GM19397 (cell line): ENCODE data around the gene MUS81.
"Not testable (repeated sequence)": the region's sequence is repeated elsewhere in the genome, so short reads cannot be mapped to it uniquely, and the experiment has no call there.

Experiments used
- ATAC-seq: cut with Tn5 transposase; IDR thresholded peaks from one replicate; pipeline ENCODE4 v1.9.1; 2021; ENCODE audit warnings: mild to moderate bottlenecking, moderate library complexity; ENCODE audit not compliant: unreplicated experiment

The MUS81 gene

GRCh38 chr11:65891219-65892136, 31.2 kb downstream of the MUS81 start:
- ATAC-seq: no peak

- ATAC-seq: not testable (repeated sequence)
Observed at GRCh38 chr11:65892137-65892540, 31.9 kb downstream of the MUS81 start.

DNA sequence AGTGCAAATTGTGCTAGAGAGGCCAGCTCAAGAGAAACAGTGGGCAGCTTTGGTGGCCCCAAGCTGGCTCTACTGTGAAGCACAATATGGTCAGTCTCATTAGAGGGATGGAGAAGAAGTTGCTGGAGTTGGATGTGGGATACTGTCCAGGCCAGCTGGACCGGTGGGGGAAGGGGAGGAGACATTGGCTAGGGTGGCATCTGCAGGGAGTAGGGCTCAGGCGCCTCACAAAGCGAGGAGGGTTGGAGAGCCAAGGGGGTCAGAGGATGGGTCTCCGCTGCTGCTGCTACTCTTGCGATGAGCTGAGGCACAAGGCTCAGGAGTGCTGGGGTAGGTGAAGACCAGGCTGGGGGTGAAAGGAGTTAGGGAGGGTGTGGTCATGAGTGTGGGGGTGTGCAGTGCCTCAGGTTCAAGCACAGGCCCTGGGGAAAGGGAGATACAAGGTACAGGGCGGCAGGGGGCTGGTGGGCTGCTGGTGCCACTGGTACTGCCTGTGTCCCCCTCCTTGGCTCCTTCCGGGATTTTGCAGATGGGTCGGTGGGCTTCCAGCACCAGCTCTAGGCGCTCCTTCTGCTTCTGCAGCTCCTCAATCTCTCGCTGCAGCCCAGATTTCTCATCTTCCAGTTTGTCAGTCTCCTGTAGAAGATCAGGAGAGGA, 32.6 kb downstream of the MUS81 start:
- ATAC-seq: no peak

GRCh38 chr11:65894034-65894591, 33.9 kb downstream of the MUS81 start:
- ATAC-seq: no peak

DNA sequence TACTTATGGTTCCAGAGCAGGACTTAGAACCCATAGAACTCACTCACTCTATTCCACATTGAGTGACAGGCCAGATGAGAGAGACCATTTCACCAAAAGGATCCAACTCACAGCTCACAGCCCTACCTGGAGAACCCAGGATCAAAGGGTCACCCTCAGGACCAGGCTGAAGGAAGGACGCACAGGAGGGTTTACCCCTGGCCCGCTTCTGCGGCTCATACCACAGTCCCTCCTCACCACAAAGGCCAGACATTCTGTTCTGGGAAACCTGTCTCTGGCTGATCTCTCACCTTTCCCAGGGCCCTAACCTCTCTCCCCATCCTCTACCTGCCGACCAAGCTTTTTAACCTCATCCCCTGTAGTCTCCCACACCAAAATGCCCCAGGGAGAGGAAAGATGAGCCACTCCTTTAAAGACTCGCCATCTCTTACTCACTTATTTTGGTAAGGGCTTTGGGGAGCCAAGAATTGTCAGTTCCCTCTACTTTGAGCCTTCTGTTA, 35.3 kb downstream of the MUS81 start:
- ATAC-seq: no peak

DNA sequence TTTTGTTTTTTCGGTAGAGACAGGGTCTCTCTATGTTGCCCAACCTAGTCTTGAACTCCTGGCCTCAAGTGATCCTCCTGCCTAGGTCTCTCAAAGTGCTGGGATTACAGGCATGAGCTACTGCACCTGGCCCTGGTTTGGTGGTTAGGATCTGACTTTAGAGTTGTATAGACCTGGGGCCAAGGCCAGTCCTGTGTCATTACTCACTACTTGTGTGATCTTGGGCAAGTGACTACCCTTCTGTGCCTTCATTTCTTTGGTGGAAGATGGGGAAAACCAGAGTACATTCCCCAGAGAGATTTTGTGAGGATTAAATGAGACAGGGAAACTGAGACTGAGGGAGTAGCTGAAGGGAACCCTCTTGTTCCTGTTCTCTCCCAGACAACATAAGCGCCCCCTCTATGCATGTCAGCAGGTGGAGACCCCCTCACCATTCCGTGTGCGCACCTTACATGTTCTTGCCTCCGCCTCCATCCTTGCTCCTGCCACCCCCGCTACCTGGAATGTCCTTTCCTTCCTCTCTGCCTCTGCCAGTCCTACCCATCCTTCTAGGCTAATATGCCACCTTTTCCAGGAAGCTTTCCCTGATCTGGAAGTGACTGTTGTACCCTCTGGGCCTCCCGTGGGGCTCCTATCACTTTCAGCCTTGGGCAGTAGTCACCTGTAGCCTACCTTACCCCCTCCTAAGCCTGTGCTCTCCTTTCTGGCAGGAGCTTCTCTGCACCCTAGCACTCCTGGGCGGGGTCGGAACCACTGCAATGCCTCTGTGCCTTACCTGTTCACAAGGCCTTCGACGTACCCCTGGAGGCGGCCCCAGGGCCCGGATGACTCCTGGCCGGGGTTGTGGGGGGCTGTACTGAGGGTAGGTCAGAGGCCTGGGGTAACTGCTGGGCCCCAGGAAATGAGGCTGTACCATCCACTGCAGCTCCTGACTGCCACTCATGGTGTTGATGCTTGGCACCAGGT, 36.1 kb downstream of the MUS81 start:
- no peak for ATAC-seq

- no peak for ATAC-seq
Observed at GRCh38 chr11:65897020-65897471, 36.8 kb downstream of the MUS81 start.

DNA sequence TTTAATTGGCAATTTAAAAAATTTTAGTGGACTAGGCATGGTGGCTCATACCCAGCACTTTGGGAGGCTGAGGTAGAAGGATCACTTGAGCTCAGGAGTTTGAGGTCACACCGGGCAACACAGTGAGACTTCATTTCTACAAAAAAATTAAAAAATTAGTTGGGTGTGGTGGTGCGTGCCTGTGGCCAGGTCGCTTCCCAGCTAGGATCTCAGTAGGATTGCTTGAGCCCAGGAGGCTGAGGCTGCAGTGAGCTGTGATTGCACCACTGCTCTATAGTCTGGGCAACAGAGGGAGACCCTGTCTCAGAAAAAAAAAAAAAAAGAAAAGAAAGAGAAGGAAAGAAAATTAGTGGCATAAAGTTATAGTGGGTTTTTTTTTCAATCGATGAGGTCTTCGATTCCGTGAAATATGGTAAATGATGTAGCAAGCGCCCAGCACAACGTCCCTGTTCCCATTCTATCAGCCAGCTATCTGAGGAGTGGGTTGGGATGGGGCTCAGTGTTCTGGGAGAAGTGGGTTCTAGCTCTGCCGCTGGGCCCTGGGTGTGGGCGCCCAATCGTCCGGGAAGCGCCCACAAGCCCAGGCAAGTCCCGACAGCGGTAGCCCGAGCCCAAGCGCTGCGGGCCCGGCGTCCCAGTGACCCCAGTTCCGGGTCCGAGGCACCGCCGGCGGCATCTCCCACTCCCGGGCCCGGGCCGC, 38.6 kb downstream of the MUS81 start:
- ATAC-seq: no peak

- no peak for ATAC-seq
Observed at GRCh38 chr11:65899356-65900124, 39.3 kb downstream of the MUS81 start.

DNA sequence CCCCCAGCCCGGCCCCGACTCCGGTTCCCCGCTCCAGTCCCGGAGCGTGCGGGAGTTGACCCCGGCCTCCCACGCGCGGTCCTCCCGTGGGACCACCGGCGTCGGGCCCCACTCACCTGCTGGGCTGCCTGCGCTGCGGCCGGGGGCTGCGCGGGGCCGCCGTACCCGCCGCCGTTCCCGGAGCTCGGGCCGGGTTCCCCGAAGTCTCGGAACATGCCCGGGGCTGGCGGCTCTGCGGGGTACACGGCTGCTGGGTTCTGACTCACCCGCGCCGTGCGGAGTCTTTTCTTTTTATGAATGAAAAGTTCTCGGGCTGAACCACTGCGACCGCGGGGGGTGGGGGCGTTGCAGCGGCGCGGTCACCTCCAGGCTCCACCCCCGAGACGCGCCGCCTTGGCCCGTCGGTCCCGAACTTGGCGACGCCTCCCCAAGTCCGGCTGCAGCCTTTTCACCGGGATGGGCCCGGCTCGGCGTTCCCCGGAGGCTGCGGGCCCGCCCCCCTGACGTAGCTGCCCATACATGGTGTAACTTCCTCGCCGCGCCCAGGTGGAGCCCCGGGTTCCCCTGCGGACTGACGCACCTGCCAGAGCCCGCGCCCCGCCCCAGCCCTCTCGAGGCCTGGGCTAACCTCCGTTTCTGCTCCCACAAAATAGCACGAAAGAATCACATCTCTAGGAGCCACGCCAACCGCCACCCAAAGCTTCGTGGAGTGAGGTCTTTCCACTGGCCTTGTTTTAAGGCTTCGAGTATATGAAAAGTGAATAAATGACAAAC, 40.1 kb downstream of the MUS81 start, which contains the start of gene FOSL1:
Gene FOSL1, minus strand, starts transcription at position 264 of the 774 bp plus-strand sequence. Its CDS starts 49 bp downstream, at position 215.
- ATAC-seq: peak; percentile 70

DNA sequence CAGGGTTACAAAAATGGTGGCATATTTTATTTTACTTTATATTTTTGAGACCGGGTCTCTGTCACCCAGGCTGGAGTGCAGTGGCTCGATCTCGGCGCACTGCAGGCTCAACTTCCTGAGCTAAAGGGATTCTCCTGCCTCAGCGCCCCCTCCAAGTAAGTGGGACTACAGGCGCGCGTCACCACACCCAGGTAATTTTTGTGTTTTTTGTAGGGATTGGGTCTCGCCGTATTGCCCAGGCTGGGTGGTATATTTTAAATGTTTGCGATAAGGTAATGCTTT, 40.6 kb downstream of the MUS81 start:
- no peak for ATAC-seq

DNA sequence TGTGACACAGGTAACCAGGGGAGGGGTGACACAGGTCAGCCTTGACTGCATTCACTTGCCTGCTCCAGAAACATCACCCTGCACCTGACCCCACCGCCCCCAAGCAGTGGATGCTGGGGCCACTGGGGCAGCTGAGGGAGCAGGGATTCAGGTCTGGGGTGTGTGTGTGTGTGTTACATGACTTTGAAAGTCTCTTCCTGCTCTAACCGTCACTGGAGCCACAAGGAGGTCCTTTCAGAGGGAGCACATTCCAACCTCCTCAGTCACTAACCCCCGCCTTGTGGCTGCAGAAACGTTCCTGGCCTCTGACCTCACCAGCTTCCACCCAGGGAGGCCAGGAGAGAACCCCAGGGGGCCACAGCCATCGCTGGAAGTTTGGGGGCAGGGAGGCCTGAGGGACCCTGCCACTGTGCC, 42.8 kb downstream of the MUS81 start:
- no peak for ATAC-seq

GRCh38 chr11:65903715-65904114, 43.5 kb downstream of the MUS81 start:
- ATAC-seq: no peak

GRCh38 chr11:65906602-65907001, 46.4 kb downstream of the MUS81 start:
- ATAC-seq: no peak

- ATAC-seq: no peak
Observed at GRCh38 chr11:65907878-65908277, 47.6 kb downstream of the MUS81 start.

DNA sequence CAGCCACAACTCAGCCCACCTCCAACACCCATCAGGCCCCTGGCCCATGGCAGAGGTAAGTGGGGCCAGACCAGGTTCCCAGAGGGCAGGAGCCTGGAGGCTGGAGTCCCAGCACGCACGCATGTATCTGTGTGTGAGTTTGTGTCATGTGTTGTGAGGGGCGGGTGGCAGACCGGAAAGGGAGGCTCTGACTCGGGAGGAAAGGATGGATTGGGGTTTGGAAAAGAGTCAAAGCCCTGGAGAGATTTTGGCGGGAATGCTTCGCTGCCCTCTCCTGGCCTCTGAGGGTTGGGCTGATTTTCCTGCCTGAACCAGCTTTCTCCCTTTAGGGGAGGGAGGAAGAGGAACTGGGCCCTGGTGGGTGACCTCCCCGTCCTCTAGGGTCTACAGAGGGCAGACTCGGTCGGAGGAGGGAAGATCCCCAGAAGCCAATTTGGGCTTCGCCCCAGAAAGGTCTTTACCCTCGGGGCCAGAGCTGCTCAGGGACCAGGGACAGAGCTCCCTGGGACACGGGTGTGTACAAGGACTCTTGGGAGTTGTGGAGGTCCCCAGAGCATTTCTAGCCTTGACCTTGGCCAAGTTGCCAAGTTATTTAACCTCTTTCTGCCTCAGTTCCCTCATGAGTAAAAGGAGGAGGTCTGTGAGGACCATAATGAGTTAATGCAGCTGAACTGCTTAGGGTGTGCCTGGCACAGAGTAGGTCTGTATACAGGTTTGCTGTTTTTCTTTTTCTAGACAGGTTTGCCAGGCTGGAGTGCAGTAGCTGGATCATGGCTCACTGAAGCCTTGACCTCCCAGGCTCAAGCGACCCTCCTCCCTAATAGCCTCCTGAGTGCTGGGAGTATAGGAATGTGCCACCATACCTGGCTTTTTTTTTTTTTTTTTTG, 51.7 kb downstream of the MUS81 start:
- no peak for ATAC-seq

DNA sequence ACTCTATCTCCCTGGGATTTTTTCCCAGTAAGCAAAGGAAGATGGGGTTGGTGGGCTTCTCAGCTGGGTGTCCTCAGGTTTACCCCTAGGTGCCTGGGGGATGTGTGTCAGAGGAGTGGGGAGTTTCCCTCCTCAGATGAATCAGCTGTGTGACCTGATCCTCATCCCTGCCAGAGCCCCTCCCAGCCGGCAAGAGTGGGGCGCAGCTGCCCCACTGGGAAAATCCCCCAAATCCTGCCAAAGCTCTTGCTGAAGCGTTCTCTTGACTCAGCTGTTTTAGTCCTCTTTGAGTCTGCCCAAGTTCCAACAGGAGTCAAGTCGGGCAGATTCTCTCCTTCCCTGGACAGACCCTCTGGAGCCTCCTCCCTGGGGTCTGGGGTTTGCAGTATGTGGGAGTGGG, 52.6 kb downstream of the MUS81 start:
- ATAC-seq: no peak
